Breast epithelium (tissue), 4 donors: ENCODE data around the gene AMPH. TPM values are rescaled to one million over a fixed set of nuclear protein-coding genes. Genes with fewer than 3 reads are reported as not detected.
"Not testable (repeated sequence)": the region's sequence is repeated elsewhere in the genome, so short reads cannot be mapped to it uniquely, and the experiment has no call there.

Source experiments
- DNase-seq, 2 donors: peaks; one replicate each; pipeline ENCODE4 v3.0.0-alpha.2; 2019; ENCODE audit warnings: low spot score in 2 of 2
- H3K27ac ChIP-seq, 2 donors: fragments of 200-600 bp; sonication (generic) in 1 of 2; one replicate each; pipeline ENCODE4 v1.5.1; 2016 to 2019; ENCODE audit warnings: mild to moderate bottlenecking in 1 of 2
- H3K27me3 ChIP-seq, 2 donors: fragments of 200-600 bp; sonication (generic) in 1 of 2; one replicate each; pipeline versions ENCODE4 v1.5.1 to v1.6.0; 2017 to 2019; ENCODE audit warnings: control low read depth in 1 of 2, mild to moderate bottlenecking in 1 of 2
- H3K36me3 ChIP-seq: fragments of 200-600 bp; one replicate; pipeline ENCODE4 v1.5.1; 2019
- H3K4me1 ChIP-seq, 2 donors: fragments of 200-600 bp; sonication (generic); one replicate each; pipeline ENCODE4 v1.5.1; 2016 to 2019; ENCODE audit warnings: control low read depth in 1 of 2
- H3K4me3 ChIP-seq, 3 donors: fragments of 200-600 bp; sonication (generic); 1 replicate in 2 of 3; 2 replicates in 1 of 3; pipeline ENCODE4 v1.5.1; 2016 to 2019; ENCODE audit warnings: mild to moderate bottlenecking in 3 of 3, moderate library complexity in 2 of 3
- H3K9me3 ChIP-seq, 2 donors: fragments of 200-600 bp; sonication (generic) in 1 of 2; one replicate each; pipeline ENCODE4 v1.5.1; 2016 to 2019; ENCODE audit warnings: control low read depth in 1 of 2
- CTCF ChIP-seq, 3 donors: fragments of 450-650 bp; IDR thresholded peaks; one replicate each; pipeline ENCODE4 v1.5.1; 2016 to 2017; ENCODE audit warnings: antibody characterized with exemption in 3 of 3, mild to moderate bottlenecking in 3 of 3, moderate library complexity in 3 of 3
- POLR2A ChIP-seq: fragments of 450-650 bp; IDR thresholded peaks from one replicate; pipeline ENCODE4 v1.6.1; 2016; ENCODE audit warnings: antibody characterized with exemption, mild to moderate bottlenecking, moderate library complexity
- POLR2AphosphoS5 ChIP-seq, 3 donors: sonication (generic); formaldehyde crosslinking; IDR thresholded peaks; one replicate each; pipeline ENCODE4 v1.6.1; 2017; ENCODE audit warnings: antibody characterized with exemption in 3 of 3
- intact Hi-C: fragments of 100-400 bp; cut with DNase I; formaldehyde crosslinking; loops from one replicate; pipeline ENCODE4 v1.15.1; 2023; ENCODE audit warnings: low total_unique reads
- total RNA-seq, 3 donors: library from RNA; depleted of rRNA; stranded (reverse); fragments of >200 nt; gene quantifications; one replicate each; pipeline ENCODE4 v1.1.0, GENCODE V29; 2016

The AMPH gene
- total RNA-seq, 3 donors from 2014 or later, result 5.0 to 31.0 (median 15.1) TPM

- intact Hi-C loops, result loop anchor here (5.0 kb wide), 1 partner anchor 870 kb away; no protein-coding TSS in a partner anchor
- Histone ChIP-seq H3K36me3 (no peaks in the 10 kb centered on the region), H3K27me3 (no peaks in the 10 kb centered on the region), H3K27ac (peak overlapping the region in 1 of 2 donors; percentile 7), H3K9me3 (no peaks in the 10 kb centered on the region), H3K4me1 (no peaks in the 10 kb centered on the region), H3K4me3 (no peak overlapping the region)
- TF ChIP-seq POLR2AphosphoS5 (IDR thresholded peaks at IDR 0.05) (no peak), POLR2A (no peak)
- no peak for DNase-seq
These were observed 263.8 kb downstream of the AMPH start for GRCh38 chr7:38367301-38367890.

- H3K4me3 ChIP-seq, H3K9me3 ChIP-seq, H3K27me3 ChIP-seq, H3K4me1 ChIP-seq, DNase-seq, H3K36me3 ChIP-seq, intact Hi-C loops, H3K27ac ChIP-seq: not testable (repeated sequence)
These were observed 267.8 kb downstream of the AMPH start for GRCh38 chr7:38363379-38363778.

GRCh38 chr7:38362611-38363237 lies 268.4 kb downstream of the AMPH start:
- intact Hi-C loops, H3K27me3 ChIP-seq, H3K9me3 ChIP-seq, DNase-seq, H3K36me3 ChIP-seq, H3K4me1 ChIP-seq, H3K4me3 ChIP-seq: not testable (repeated sequence)
- peak overlapping the region in 1 of 2 donors; percentile 7 for H3K27ac ChIP-seq

GRCh38 chr7:38360776-38361175 lies 270.4 kb downstream of the AMPH start:
- no peaks in the 10 kb centered on the region for H3K9me3 ChIP-seq
- no peak for DNase-seq
- H3K4me1 ChIP-seq, result no peaks in the 10 kb centered on the region
- TF ChIP-seq CTCF (IDR thresholded peaks at IDR 0.05), result no peak
- TF ChIP-seq POLR2AphosphoS5 (IDR thresholded peaks at IDR 0.05), result no peak
- no peak for TF ChIP-seq POLR2A
- H3K36me3 ChIP-seq, result no peaks in the 10 kb centered on the region
- no peaks in the 10 kb centered on the region for H3K27me3 ChIP-seq
- H3K4me3 ChIP-seq, result no peak overlapping the region
- H3K27ac ChIP-seq, result no peak overlapping the region
- intact Hi-C loops, result no loop called here

- H3K4me1 ChIP-seq, H3K36me3 ChIP-seq, H3K27me3 ChIP-seq, intact Hi-C loops, H3K9me3 ChIP-seq, H3K27ac ChIP-seq, DNase-seq, H3K4me3 ChIP-seq: not testable (repeated sequence)
These were observed 272.0 kb downstream of the AMPH start for GRCh38 chr7:38359071-38359601.

- intact Hi-C loops, H3K9me3 ChIP-seq, H3K4me1 ChIP-seq, DNase-seq, H3K27ac ChIP-seq, H3K36me3 ChIP-seq, H3K27me3 ChIP-seq, H3K4me3 ChIP-seq: not testable (repeated sequence)
These were observed 272.8 kb downstream of the AMPH start for GRCh38 chr7:38358273-38358831.

- DNase-seq, intact Hi-C loops, H3K4me1 ChIP-seq, H3K9me3 ChIP-seq, H3K36me3 ChIP-seq, H3K27ac ChIP-seq, H3K4me3 ChIP-seq, H3K27me3 ChIP-seq: not testable (repeated sequence)
These were observed 276.8 kb downstream of the AMPH start for GRCh38 chr7:38354271-38354851.

GRCh38 chr7:38353431-38353881 lies 277.7 kb downstream of the AMPH start:
- intact Hi-C loops, H3K27ac ChIP-seq, H3K4me3 ChIP-seq, H3K36me3 ChIP-seq, H3K4me1 ChIP-seq, H3K9me3 ChIP-seq, H3K27me3 ChIP-seq, DNase-seq: not testable (repeated sequence)
